ENCODE data around the gene BRIX1. TPM values are rescaled to one million over a fixed set of nuclear protein-coding genes. Genes with fewer than 3 reads are reported as not detected.

Gene BRIX1
- total RNA-seq, 1 donor from 2014 or later = 17.6 TPM

DNA sequence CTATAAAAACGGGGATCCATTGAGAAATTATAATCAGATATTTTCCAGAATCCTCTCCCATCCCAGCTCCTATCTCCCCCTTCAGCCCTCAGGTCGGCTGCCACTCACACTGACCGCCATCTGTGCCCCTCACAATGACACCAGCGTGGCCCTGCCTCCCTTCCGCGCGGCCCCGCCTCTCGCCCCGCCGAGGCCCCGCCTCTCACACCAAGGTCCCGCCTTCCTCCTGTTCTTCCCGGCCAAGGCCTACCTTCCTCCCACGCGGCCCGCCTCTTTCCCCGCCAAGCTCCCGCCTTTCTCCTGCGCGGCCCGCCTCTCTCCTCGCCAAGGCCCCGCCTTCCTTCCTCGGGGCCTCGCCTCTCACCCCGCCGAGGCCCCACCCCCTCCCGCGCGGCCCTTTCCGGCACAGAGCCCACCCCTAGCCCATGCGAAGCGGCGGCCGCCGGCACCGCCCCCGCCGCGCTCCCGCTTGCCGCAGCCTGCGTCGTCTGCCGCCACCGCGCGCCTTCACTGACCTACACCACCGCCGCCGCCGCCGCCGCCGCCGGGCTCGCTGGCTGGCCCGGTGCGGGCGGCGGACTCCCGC, 13.7 kb downstream of the BRIX1 start, which contains the start of gene DNAJC21:
Gene DNAJC21 (plus strand): TSS at position 426 of the 586 bp plus-strand sequence. CDS start 261 bp downstream, outside the sequence.
- intact Hi-C loops (cut with DNase I) = no loop called here
- peak; percentile 96 to 98 for ATAC-seq
- no peak for TF ChIP-seq CTCF (IDR thresholded peaks at IDR 0.05)
- Histone ChIP-seq H3K27ac (peak within 1 kb of the TSS; percentile 88), H3K4me3 (peak within 1 kb of the TSS; percentile 80), H3K36me3 (peaks cover 33% of the 10 kb centered on the region), H3K27me3 (ENCODE audit: low read depth) (no peaks in the 10 kb centered on the region), H3K4me1 (peaks cover 31% of the 10 kb centered on the region), H3K9me3 (no peaks in the 10 kb centered on the region)
- peak; percentile 99 for DNase-seq

- intact Hi-C loops (cut with DNase I) = no loop called here
- DNase-seq (peak; percentile 96), ATAC-seq (peak; percentile 88 to 89)
- H3K27me3 ChIP-seq (ENCODE audit: low read depth) = no peaks in the 10 kb centered on the region
- no peaks in the 10 kb centered on the region for H3K9me3 ChIP-seq
- peaks cover 27% of the 10 kb centered on the region for H3K36me3 ChIP-seq
- TF ChIP-seq CTCF (IDR thresholded peaks at IDR 0.05) = no peak
- H3K4me3 ChIP-seq = peak overlapping the region; percentile 80
- peaks cover 27% of the 10 kb centered on the region for H3K4me1 ChIP-seq
- H3K27ac ChIP-seq = peak overlapping the region; percentile 88
Observed at GRCh38 chr5:34929720-34930461, 14.4 kb downstream of the BRIX1 start.

- ATAC-seq (no peak), DNase-seq (no peak)
- TF ChIP-seq CTCF (IDR thresholded peaks at IDR 0.05) = no peak
- peak overlapping the region; percentile 80 for H3K4me3 ChIP-seq
- H3K27me3 ChIP-seq (ENCODE audit: low read depth) = no peaks in the 10 kb centered on the region
- H3K4me1 ChIP-seq = peaks cover 27% of the 10 kb centered on the region
- intact Hi-C loops (cut with DNase I) = no loop called here
- H3K27ac ChIP-seq = peak overlapping the region; percentile 88
- no peaks in the 10 kb centered on the region for H3K9me3 ChIP-seq
- peaks cover 25% of the 10 kb centered on the region for H3K36me3 ChIP-seq
Observed at GRCh38 chr5:34930462-34930844, 14.9 kb downstream of the BRIX1 start.

DNA sequence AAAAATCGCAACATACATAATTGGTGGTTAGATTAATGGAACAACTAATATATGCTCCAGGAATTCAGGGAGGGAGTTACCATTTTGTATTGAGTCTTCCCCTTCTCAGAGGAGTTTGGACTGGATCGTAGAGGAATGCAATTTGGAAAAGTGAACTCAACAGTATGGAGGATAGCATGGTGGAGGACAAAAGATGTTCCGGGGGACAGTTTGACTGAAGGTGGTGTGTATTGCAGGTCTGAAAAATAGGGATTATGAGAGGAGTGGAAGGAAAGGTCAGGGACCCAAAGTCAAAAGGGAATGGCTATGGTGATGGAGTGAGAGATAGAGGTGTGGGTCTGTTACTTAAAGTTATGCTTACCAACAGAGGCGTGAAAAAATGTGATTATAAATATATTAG, 15.4 kb downstream of the BRIX1 start:
- Histone ChIP-seq H3K4me3 (peak overlapping the region; percentile 80), H3K27me3 (ENCODE audit: low read depth) (no peaks in the 10 kb centered on the region), H3K36me3 (peaks cover 25% of the 10 kb centered on the region), H3K4me1 (peaks cover 27% of the 10 kb centered on the region), H3K9me3 (no peaks in the 10 kb centered on the region), H3K27ac (peak overlapping the region; percentile 88)
- no peak for ATAC-seq
- intact Hi-C loops (cut with DNase I) = no loop called here
- no peak for TF ChIP-seq CTCF (IDR thresholded peaks at IDR 0.05)
- no peak for DNase-seq

- Histone ChIP-seq H3K9me3 (no peaks in the 10 kb centered on the region), H3K27ac (no peak overlapping the region), H3K4me1 (peaks cover 27% of the 10 kb centered on the region), H3K36me3 (peaks cover 37% of the 10 kb centered on the region), H3K4me3 (no peak overlapping the region), H3K27me3 (ENCODE audit: low read depth) (no peaks in the 10 kb centered on the region)
- ATAC-seq = no peak
- no peak for DNase-seq
- intact Hi-C loops (cut with DNase I) = no loop called here
- no peak for TF ChIP-seq CTCF (IDR thresholded peaks at IDR 0.05)
Observed at GRCh38 chr5:34932947-34933346, 17.4 kb downstream of the BRIX1 start.

All from lower lobe of right lung (tissue), 2 donors.